H1 (cell line): ENCODE results near the gene SSMEM1. TPM values are rescaled to one million over a fixed set of nuclear protein-coding genes. Genes with fewer than 3 reads are reported as not detected.

Experiments used
- CTCF ChIA-PET: fragments of 300-600 bp; sonication (Branson Sonifier 250); formaldehyde crosslinking; loops from one replicate; lab custom pipeline; 2021; ENCODE audit not compliant: partially characterized antibody; lab: Charles Lee
- POLR2A ChIA-PET: fragments of 300-600 bp; sonication (Branson Sonifier 250); formaldehyde crosslinking; loops from one replicate; lab custom pipeline; 2021; ENCODE audit warnings: inconsistent platforms; ENCODE audit not compliant: partially characterized antibody; lab: Charles Lee
- DNase-seq, 2 experiments: peaks; one replicate each; pipeline versions ENCODE4 v3.0.0 to v3.0.0-alpha.2; 2010 to 2022; ENCODE audit warnings: low spot score in 2 of 2, low read depth in 1 of 2, mixed read lengths in 1 of 2
- FAIRE-seq: peaks from 2 replicates; lab custom pipeline; 2011; peaks lifted over from hg19 to GRCh38; lab: Jason Lieb, UNC
- H2AFZ ChIP-seq: 2 replicates; pipeline ENCODE4 v1.8.1; 2012; ENCODE audit warnings: low read length, inconsistent platforms
- H2AK5ac ChIP-seq: 2 replicates; pipeline ENCODE4 v1.6.1; 2013; ENCODE audit warnings: low read depth, low read length
- H2BK120ac ChIP-seq: replicated peaks from 2 replicates; pipeline ENCODE3; 2013; ENCODE audit warnings: low read depth, low read length, inconsistent platforms
- H2BK12ac ChIP-seq: 2 replicates; pipeline ENCODE4 v1.6.1; 2013; ENCODE audit warnings: low read depth, low read length
- H2BK15ac ChIP-seq: 2 replicates; pipeline ENCODE4 v1.6.1; 2013; ENCODE audit warnings: low read length
- H2BK20ac ChIP-seq: 2 replicates; pipeline ENCODE4 v1.6.1; 2013; ENCODE audit warnings: low read length
- H2BK5ac ChIP-seq: 2 replicates; pipeline ENCODE4 v1.6.1; 2013; ENCODE audit warnings: low read depth, low read length
- H3K14ac ChIP-seq: 2 replicates; pipeline ENCODE4 v1.6.1; 2013; ENCODE audit warnings: inconsistent platforms; ENCODE audit not compliant: insufficient read length
- H3K18ac ChIP-seq: 2 replicates; pipeline ENCODE4 v1.6.1; 2013; ENCODE audit warnings: low read length; ENCODE audit errors: extremely low read depth
- H3K23ac ChIP-seq: 2 replicates; pipeline ENCODE4 v1.6.1; 2013; ENCODE audit warnings: inconsistent platforms; ENCODE audit not compliant: insufficient read length
- H3K23me2 ChIP-seq: 2 replicates; pipeline ENCODE4 v1.6.1; 2013; ENCODE audit warnings: low read depth, low read length
- H3K27ac ChIP-seq: 2 replicates; pipeline ENCODE4 v1.6.1; 2011; ENCODE audit warnings: low read depth, low read length, inconsistent platforms
- H3K27me3 ChIP-seq, 4 experiments: replicated peaks in 1 of 4; 1 replicate in 1 of 4; 2 replicates in 3 of 4; pipeline versions ENCODE4 v1.6.1 to v1.8.1; 2011 to 2013; ENCODE audit warnings: low read length in 3 of 4, mild to moderate bottlenecking in 3 of 4, inconsistent platforms in 2 of 4, mixed read lengths in 2 of 4, moderate library complexity in 1 of 4; ENCODE audit not compliant: control insufficient read depth in 3 of 4, insufficient read depth in 3 of 4; ENCODE audit errors: extremely low read depth in 1 of 4
- H3K36me3 ChIP-seq, 4 experiments: 2 replicates each; pipeline versions ENCODE4 v1.6.1 to v1.8.1; 2011 to 2013; ENCODE audit warnings: mild to moderate bottlenecking in 4 of 4, low read length in 3 of 4, moderate library complexity in 2 of 4, control low read depth in 1 of 4, inconsistent platforms in 1 of 4; ENCODE audit not compliant: insufficient read depth in 4 of 4, control insufficient read depth in 2 of 4
- H3K4ac ChIP-seq: replicated peaks from 2 replicates; pipeline ENCODE3; 2013; ENCODE audit warnings: low read length, low read depth, mixed read lengths, inconsistent platforms; ENCODE audit not compliant: insufficient read length
- H3K4me1 ChIP-seq, 4 experiments: replicated peaks in 1 of 4; 1 replicate in 1 of 4; 2 replicates in 3 of 4; pipeline versions ENCODE4 v1.6.1 to v1.8.1; 2011 to 2013; ENCODE audit warnings: low read length in 3 of 4, inconsistent platforms in 2 of 4, mixed read lengths in 1 of 4; ENCODE audit not compliant: insufficient read depth in 4 of 4, control insufficient read depth in 3 of 4
- H3K4me2 ChIP-seq, 2 experiments: 2 replicates each; pipeline versions ENCODE4 v1.6.1 to v1.8.1; 2011 to 2013; ENCODE audit warnings: low read depth in 2 of 2, low read length in 2 of 2, control low read depth in 1 of 2, inconsistent platforms in 1 of 2, mild to moderate bottlenecking in 1 of 2; ENCODE audit not compliant: insufficient read depth in 1 of 2
- H3K4me3 ChIP-seq, 4 experiments: fragments of 200-600, 300-600 bp in 1 of 4; sonication (generic), shearing (Covaris generic), sonication (Bioruptor Twin) in 1 of 4; 2 replicates each; pipeline versions ENCODE4 v1.5.1 to v1.8.1; 2011 to 2016; ENCODE audit warnings: low read length in 4 of 4, low read depth in 3 of 4, control low read depth in 2 of 4, inconsistent platforms in 2 of 4, mild to moderate bottlenecking in 2 of 4, mixed read lengths in 1 of 4, moderate library complexity in 1 of 4; ENCODE audit not compliant: insufficient read depth in 2 of 4; ENCODE audit errors: extremely low read depth in 1 of 4
- H3K56ac ChIP-seq: replicated peaks from 2 replicates; pipeline ENCODE3; 2013; ENCODE audit warnings: low read depth, mild to moderate bottlenecking, mixed read lengths, low read length, inconsistent platforms; ENCODE audit not compliant: insufficient read length
- H3K79me1 ChIP-seq: 2 replicates; pipeline ENCODE4 v1.6.1; 2013; ENCODE audit warnings: low read depth, low read length, control low read depth
- H3K79me2 ChIP-seq, 2 experiments: 2 replicates each; pipeline versions ENCODE4 v1.6.1 to v1.8.1; 2012 to 2013; ENCODE audit warnings: low read length in 2 of 2, mild to moderate bottlenecking in 2 of 2, inconsistent platforms in 1 of 2; ENCODE audit not compliant: insufficient read depth in 2 of 2, control insufficient read depth in 1 of 2
- H3K9ac ChIP-seq, 4 experiments: replicated peaks in 1 of 4; 1 replicate in 1 of 4; 2 replicates in 3 of 4; pipeline versions ENCODE4 v1.6.1 to v1.8.1; 2011 to 2013; ENCODE audit warnings: low read depth in 3 of 4, low read length in 3 of 4, control low read depth in 2 of 4, mild to moderate bottlenecking in 2 of 4, moderate library complexity in 2 of 4, inconsistent platforms in 1 of 4; ENCODE audit errors: extremely low read depth in 1 of 4
- H3K9me3 ChIP-seq, 2 experiments: 2 replicates each; pipeline versions ENCODE4 v1.6.1 to v1.8.1; 2012 to 2013; ENCODE audit warnings: mild to moderate bottlenecking in 2 of 2, moderate library complexity in 2 of 2, control low read depth in 1 of 2, inconsistent platforms in 1 of 2, low read depth in 1 of 2, low read length in 1 of 2, mixed read lengths in 1 of 2; ENCODE audit not compliant: insufficient read depth in 2 of 2
- H4K20me1 ChIP-seq, 2 experiments: replicated peaks in 1 of 2; 2 replicates each; pipeline versions ENCODE3 to v1.8.1; 2011 to 2013; ENCODE audit warnings: inconsistent platforms in 2 of 2, low read length in 2 of 2, mild to moderate bottlenecking in 1 of 2; ENCODE audit not compliant: insufficient read depth in 2 of 2, control insufficient read depth in 1 of 2
- H4K5ac ChIP-seq: 2 replicates; pipeline ENCODE4 v1.6.1; 2013; ENCODE audit warnings: low read length, low read depth, mixed read lengths, inconsistent platforms; ENCODE audit not compliant: insufficient read length
- H4K8ac ChIP-seq: 2 replicates; pipeline ENCODE4 v1.8.0; 2013; ENCODE audit warnings: mild to moderate bottlenecking, moderate library complexity, low read length, inconsistent platforms; ENCODE audit not compliant: insufficient read depth; ENCODE audit errors: extremely low read depth
- H4K91ac ChIP-seq: replicated peaks from 2 replicates; pipeline ENCODE3; 2013; ENCODE audit warnings: low read length, mixed read lengths, inconsistent platforms; ENCODE audit not compliant: insufficient read length
- BACH1 ChIP-seq: IDR thresholded peaks from 2 replicates; pipeline ENCODE4 v1.6.1; 2012; ENCODE audit warnings: low read length, improper control_type of control experiment
- CEBPB ChIP-seq: IDR thresholded peaks from 2 replicates; pipeline ENCODE4 v1.6.1; 2012; ENCODE audit warnings: low read depth, low read length
- CREB1 ChIP-seq: IDR thresholded peaks from 2 replicates; pipeline ENCODE4 v1.6.1; 2012; ENCODE audit warnings: inconsistent platforms
- EP300 ChIP-seq, 2 experiments: IDR thresholded peaks; 1 replicate in 1 of 2; 2 replicates in 1 of 2; pipeline ENCODE4 v1.6.1; 2011 to 2012; ENCODE audit warnings: low read depth in 2 of 2, low read length in 2 of 2, mild to moderate bottlenecking in 2 of 2, borderline replicate concordance in 1 of 2, inconsistent platforms in 1 of 2, moderate library complexity in 1 of 2
- GABPA ChIP-seq: IDR thresholded peaks from 2 replicates; pipeline ENCODE4 v1.6.1; 2011; ENCODE audit warnings: mild to moderate bottlenecking, low read length, moderate library complexity, borderline replicate concordance; ENCODE audit not compliant: insufficient read depth
- GTF2F1 ChIP-seq: IDR thresholded peaks from 2 replicates; pipeline ENCODE4 v1.6.1; 2012; ENCODE audit warnings: low read depth, low read length, improper control_type of control experiment, borderline replicate concordance
- POU5F1 ChIP-seq: IDR thresholded peaks from 2 replicates; pipeline ENCODE4 v1.6.1; 2011; ENCODE audit warnings: low read depth, mild to moderate bottlenecking, low read length, moderate library complexity
- RNF2 ChIP-seq: fragments of 200-900, 300-1000 bp; sonication (generic); IDR thresholded peaks from 2 replicates; pipeline ENCODE4 v1.7.1; 2016; ENCODE audit warnings: borderline replicate concordance, low read depth, mild to moderate bottlenecking, antibody characterized with exemption, low read length; ENCODE audit not compliant: poor library complexity, severe bottlenecking; ENCODE audit errors: missing control alignments
- SAP30 ChIP-seq: fragments of 300-600 bp; sonication (generic); IDR thresholded peaks from 2 replicates; pipeline ENCODE4 v1.7.1; 2012; ENCODE audit warnings: low read length, moderate library complexity, mild to moderate bottlenecking, inconsistent platforms; ENCODE audit not compliant: insufficient read depth, insufficient replicate concordance
- SIN3A ChIP-seq, 2 experiments: IDR thresholded peaks in 1 of 2; conservative IDR thresholded peaks in 1 of 2; 2 replicates each; pipeline ENCODE4 v1.6.1; 2011 to 2012; ENCODE audit warnings: low read length in 2 of 2, improper control_type of control experiment in 1 of 2, low read depth in 1 of 2, mild to moderate bottlenecking in 1 of 2
- SIX5 ChIP-seq: IDR thresholded peaks from 2 replicates; pipeline ENCODE4 v1.6.1; 2011; ENCODE audit warnings: mild to moderate bottlenecking, low read depth, low read length
- SP1 ChIP-seq: IDR thresholded peaks from 2 replicates; pipeline ENCODE4 v1.6.1; 2011; ENCODE audit warnings: low read depth, low read length
- WGBS, 2 experiments: shearing (Covaris generic) in 1 of 2; methylation state at CpG; one replicate each; pipeline versions ENCODE4 v1.1.6 to v1.1.7; 2013 to 2015; ENCODE audit warnings: low lambda C conversion rate in 2 of 2, mixed read lengths in 2 of 2, inconsistent platforms in 1 of 2, low coverage in 1 of 2, missing lambda C conversion rate in 1 of 2; ENCODE audit not compliant: insufficient replicate concordance in 2 of 2, insufficient coverage in 1 of 2, insufficient read length in 1 of 2; ENCODE audit errors: extremely low coverage in 1 of 2, missing lambda C conversion rate in 1 of 2; 5-methylcytosine and 5-hydroxymethylcytosine counted together
- polyA plus RNA-seq, 7 experiments: library from polyadenylated mRNA; depleted of rRNA in 3 of 7; stranded (reverse) in 5 of 7; unstranded in 2 of 7; fragments of >200 nt in 5 of 7; fragments of 200-250 nt in 2 of 7; gene quantifications; 1 replicate in 5 of 7; 2 replicates in 1 of 7; 4 replicates in 1 of 7; pipeline versions ENCODE4 v1.2.1 to v1.2.3, GENCODE V29; 2011 to 2013; ENCODE audit warnings: missing spikeins in 2 of 7, mixed read lengths in 2 of 7
- total RNA-seq: library from RNA; stranded (reverse); fragmentation: NEBNext Ultra II Directional; extraction: Animal tissue kit (Norgen Biotek cat#: 25700); gene quantifications from 2 replicates; pipeline ENCODE4 v1.2.1, GENCODE V29; 2021
- TF ChIP-seq, protein P1 (sequence below): IDR thresholded peaks from 2 replicates; pipeline ENCODE4 v1.6.1; 2011; ENCODE audit warnings: low read length, improper control_type of control experiment

The SSMEM1 gene
- total and polyA plus RNA-seq, 2 of the 8 experiments (the other 6 are each of a cell fraction or from before 2014, with no cell fraction given) = not detected

DNA sequence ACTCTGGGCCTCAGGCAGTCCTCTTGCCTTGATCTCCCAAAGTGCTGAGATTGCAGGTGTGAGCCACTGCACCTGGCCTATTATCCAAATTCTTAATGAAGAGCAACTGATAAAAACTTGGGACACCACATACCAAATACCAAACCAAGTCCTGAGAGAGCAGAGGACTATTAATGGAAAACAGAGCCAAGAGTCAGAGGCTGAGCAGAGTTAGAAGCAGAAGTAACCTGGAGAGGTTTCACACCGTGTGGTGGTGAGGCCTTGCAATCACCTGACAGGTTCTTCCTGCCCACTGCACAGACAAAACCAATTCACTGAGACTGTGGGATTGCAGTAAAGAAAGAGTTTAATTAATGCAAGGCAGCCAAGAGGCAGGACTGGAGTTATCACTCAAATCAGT is 16.0 kb downstream of the SSMEM1 start:
- FAIRE-seq = no peak
- H3K23ac ChIP-seq = no peak overlapping the region
- 71% methylated on average over 1 of the region's 1 CpG; no CpG with 5 or more reads in 1 of the 2 experiments for WGBS, 2 experiments
- TF ChIP-seq EP300 (IDR thresholded peaks at IDR 0.05; ENCODE audit: borderline replicate concordance in 1 of 2, low read depth in 2 of 2, low read length in 2 of 2) (no peak), CEBPB (no peak), SP1 (no peak), GABPA (no peak), BACH1 (no peak), SIX5 (no peak), POU5F1 (no peak), SIN3A (conservative IDR thresholded peaks at IDR 0.05 in 1 of 2, IDR thresholded peaks at IDR 0.05 in 1 of 2; ENCODE audit: low read depth in 1 of 2, low read length in 2 of 2) (no peak), RNF2 (no peak), SAP30 (no peak), GTF2F1 (no peak), CREB1 (no peak)
- TF ChIP-seq, protein P1, sequence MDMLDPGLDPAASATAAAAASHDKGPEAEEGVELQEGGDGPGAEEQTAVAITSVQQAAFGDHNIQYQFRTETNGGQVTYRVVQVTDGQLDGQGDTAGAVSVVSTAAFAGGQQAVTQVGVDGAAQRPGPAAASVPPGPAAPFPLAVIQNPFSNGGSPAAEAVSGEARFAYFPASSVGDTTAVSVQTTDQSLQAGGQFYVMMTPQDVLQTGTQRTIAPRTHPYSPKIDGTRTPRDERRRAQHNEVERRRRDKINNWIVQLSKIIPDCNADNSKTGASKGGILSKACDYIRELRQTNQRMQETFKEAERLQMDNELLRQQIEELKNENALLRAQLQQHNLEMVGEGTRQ = no peak

More for the DNA sequence above, 16.0 kb downstream of the SSMEM1 start:
- Histone ChIP-seq H3K56ac (no peak overlapping the region), H3K4ac (no peak overlapping the region), H4K5ac (no peak overlapping the region), H3K9me3 (no peaks in the 10 kb centered on the region), H3K27ac (no peak overlapping the region), H3K4me3 (no peak overlapping the region), H2AK5ac (no peak overlapping the region), H3K4me1 (peaks cover 0 to 4% (median under 1%) of the 10 kb centered on the region in 4 experiments; a peak in 1 of 7 replicates), H3K79me2 (no peaks in the 10 kb centered on the region), H3K27me3 (no peaks in the 10 kb centered on the region), H3K79me1 (no peaks in the 10 kb centered on the region), H3K18ac (no peak overlapping the region), H2BK120ac (no peak overlapping the region), H2BK12ac (no peak overlapping the region), H2BK15ac (no peak overlapping the region), H4K8ac (no peak overlapping the region), H4K91ac (no peak overlapping the region), H3K36me3 (no peaks in the 10 kb centered on the region), H4K20me1 (no peaks in the 10 kb centered on the region), H2AFZ (no peak overlapping the region), H3K9ac (no peak overlapping the region), H3K23me2 (no peaks in the 10 kb centered on the region), H2BK20ac (no peak overlapping the region), H3K14ac (no peak overlapping the region), H2BK5ac (no peak overlapping the region), H3K4me2 (no peak overlapping the region)
- CTCF ChIA-PET = no interaction called here
- POLR2A ChIA-PET = no interaction called here
- no peak for DNase-seq
